ENCODE measurements around the gene CACNA1G.

DNA sequence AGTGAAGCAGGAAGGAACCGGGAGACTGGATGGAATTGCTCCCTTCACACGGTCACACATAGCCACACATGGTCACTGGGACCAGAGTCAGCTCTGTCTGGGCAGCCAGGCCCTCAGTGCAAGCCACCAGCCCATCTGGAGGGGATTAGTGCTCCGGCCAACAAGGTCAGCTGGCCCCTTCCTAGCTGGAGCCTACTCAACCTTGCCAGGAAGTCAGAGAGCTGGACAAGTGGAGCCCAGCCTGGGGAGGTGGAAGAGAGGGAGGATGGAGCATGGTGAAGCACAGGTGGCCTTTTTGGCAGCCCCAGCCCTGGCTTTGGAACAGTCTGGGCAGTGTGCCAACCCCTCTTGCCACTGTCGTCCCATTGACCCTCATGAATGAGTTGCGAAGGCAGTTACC lies 3.7 kb upstream of the CACNA1G start:
- TF ChIP-seq EZH2 (IDR thresholded peaks at IDR 0.05; ENCODE audit: low read length) (no peak), CTCF (optimal IDR thresholded peaks at IDR 0.05 in 1 of 3, IDR thresholded peaks at IDR 0.05 in 1 of 3, conservative IDR thresholded peaks at IDR 0.05 in 1 of 3; ENCODE audit: extremely low read depth in 1 of 3, insufficient read depth in 2 of 3, low read length in 3 of 3) (no peak)
